HuH-7.5 (cell line): ENCODE data around the gene RIN3.

Experiments used
- DNase-seq: peaks from one replicate; pipeline ENCODE4 v3.0.0; 2011; ENCODE audit warnings: low spot score

RIN3 gene

DNA sequence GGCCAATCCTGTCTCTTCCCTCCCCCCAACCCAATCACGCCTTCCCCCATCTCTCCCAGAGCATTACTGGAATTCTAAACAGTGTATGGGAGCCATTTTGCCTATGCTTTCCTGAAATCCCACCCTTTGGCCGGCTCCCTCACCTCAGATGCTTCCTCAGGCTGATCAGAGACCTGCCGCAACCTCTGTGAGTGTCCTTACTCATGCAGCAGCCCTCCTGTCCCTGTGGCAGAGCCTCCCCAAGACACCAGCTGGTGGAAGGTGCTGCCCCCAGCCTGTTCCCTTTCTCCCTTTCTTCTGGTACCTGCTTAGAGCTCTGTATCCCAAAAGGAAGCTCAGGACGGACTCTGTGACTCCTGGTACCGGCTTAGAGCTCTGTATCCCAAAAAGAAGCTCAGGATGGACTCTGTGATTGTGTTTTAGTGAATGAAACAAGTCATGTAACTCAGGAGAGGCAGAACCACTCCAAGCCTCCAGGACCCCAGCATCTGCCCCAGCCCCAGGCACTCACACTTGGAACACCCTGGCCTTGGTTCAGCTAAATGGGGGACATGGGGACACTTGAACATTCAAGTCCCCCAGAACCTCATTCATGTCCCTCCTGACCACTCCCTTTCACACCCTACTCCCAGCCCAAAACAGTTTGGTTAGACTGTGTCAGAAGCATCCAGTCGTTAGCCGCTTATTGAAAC, 29.3 kb upstream of the RIN3 start:
- no peak for DNase-seq

DNA sequence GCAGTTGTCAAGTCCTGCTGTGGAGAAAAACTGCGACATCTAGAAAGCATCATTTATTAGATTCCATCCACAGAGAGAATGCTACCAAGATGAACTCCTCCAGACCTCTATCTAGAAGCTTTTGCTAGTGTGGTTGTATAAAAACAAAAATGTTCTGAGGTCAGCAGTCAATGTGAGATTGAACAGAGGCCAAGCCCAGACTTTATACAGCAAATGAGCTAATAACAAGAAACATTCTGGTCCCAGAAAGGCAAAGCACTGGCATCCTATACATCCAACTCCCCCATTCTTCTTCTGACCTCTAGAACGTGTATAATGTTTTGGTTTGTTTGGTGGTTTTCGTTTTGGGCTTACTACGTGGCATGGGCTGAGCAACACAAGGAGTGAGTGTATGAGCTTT, 26.7 kb upstream of the RIN3 start:
- no peak for DNase-seq

DNA sequence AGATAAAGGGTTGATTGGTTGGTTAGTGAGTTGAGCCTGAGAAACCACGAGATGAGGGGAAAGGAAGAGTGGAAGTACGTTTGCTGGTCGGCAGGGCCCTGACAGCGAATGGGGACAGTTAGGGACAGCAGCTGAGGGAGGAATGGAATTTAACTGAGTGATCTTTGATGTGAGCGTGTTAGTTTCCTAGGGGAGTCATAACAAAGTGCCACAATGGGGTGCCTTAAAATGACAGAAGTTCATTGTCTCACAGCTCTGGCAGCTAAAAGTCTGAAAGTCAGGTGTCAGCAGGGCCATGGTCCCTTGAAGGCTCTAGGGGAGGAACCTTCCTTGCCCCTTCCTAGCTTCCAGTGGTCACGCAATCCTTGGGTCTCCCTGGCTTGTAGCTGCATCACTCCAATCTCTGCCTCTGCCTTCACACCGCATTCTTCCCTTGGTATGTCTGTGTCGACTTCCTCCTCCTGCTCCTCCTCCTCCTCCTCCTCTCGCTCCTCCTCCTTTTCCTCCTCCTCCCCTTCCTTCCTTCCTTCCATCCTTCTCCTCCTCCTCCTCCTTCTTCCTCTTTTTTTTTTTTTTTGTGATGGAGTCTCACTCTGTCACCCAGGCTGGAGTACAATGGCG, 26.0 kb upstream of the RIN3 start:
- DNase-seq = no peak

DNA sequence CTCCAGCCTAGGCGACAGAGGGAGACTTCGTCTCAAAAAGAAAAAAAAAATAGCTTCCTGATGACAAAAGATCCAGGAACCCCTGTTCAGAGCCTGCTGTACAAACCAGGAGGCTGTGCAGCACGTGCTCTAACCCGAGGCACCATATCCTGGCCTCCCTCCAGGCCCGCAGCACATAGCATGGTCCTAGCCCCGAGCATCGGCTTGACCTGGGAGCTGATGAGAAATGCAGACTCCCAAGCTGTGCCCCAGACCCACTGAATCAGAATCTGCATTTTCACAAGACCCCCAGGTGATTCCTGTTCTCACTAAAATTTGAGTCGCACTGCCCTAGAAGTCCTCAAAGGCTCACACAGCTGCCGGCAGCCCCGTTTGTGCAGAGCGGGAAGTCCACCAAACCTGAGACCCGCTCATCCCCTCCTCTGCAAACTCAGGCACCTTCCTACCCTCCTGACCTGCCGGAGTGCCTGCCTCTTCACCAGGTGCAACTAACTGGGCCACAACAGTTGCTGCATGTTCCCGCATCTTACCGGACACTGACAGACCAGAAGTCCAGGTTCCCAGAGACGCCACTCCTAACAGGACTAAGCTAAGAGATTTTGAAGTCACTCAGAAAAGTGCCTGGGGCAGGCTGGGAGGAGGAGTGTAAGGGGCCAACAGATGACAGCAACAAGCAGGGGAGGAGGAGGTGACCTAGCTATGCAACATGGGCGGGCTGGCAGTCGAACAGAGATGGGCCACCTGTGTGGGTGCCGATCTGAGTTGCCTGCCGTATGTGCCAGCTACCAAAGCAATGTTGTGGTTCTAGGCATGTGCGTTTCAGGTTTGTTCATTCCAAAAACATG, 24.0 kb upstream of the RIN3 start:
- no peak for DNase-seq

DNA sequence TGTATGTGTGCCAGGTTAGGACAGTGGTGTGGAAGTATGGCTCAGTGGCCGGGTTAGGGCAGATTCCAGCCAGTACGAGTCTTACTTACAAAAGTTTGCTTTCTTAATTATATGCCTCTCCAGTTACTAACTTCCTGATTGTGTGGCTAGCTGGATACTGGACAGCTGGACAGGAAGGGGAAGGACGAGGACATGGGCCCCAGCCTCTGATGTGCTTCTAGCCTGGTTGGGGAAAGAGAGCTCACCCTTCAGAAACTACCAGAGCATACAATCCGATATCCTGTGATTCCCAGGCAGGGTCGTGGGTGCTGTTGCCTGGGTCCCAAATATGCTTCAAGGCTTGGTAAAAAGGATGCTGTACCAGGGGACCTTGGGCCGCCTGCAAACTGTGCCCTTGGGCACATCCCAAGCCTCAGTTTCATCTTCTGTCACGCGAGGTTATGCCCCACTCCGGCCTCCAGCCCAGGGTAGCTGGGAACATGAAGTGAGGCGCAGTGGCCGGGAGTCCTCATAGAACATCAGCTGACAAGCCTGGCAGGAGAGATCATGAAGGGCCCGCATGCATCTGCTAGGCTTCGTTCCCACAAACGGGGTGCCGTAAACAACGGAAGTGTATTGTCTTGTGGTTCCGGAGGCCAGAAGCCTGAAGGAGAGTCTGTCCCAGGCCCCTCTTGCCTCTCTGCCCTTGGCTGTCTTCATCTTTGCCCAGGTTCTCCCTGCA, 23.2 kb upstream of the RIN3 start:
- no peak for DNase-seq

DNA sequence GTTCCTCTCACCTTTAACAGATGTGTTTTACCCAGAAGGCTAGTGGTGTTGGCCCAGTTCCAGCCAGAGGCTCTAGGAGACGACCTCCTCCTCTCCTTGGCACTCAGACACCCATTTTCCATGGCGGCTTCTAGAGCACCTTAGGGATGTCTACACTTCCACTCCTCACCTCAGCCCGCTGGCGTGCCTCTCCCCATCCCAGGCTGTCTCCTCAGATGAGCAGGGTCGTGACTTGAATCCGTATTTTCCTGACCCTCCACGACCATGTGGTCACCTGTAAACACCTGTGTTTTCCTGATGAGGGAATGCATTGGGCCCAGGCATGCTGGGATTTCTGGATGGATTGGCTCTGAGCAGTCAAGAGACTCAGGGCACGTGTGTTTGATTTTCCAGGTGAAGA, 21.8 kb upstream of the RIN3 start:
- no peak for DNase-seq

DNA sequence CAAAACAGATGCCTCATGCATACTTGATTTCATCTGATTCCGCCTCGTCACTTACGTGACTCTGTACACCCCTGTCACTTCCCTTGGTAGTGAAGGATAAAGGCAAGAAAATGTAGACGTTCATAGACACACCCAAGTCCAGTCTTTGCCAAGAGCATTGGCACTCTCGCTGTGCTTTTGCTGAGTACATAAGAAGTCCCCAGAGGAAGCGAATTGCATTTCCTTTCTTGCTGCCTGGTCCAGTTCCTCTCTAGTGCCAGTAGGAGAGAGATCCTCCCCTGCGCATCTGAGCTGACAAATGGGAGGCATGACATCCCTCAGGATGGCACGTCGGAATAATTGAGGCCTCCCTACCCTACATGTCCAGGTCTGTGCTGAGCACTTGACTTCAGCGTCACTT, 21.3 kb upstream of the RIN3 start:
- DNase-seq = no peak

DNA sequence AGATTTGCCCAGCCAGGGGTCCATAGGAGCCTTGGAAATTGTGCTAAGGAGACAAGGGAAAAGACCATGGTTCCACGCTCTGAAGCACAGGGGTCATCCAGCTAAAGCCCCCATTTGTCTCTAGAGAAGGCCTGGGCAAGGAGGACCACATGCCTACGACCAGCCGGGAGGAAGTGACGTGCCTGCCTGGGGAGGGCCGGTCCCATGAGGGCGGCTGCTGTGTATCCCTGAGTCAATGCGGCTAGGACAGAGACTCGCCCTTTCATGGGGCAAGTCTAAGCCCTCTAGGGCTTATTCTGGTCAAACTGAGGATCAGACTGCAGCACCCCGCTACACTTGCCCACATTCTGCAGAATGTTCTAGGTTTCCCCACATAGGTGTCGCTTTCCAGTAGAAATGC, 20.6 kb upstream of the RIN3 start:
- DNase-seq = no peak

DNA sequence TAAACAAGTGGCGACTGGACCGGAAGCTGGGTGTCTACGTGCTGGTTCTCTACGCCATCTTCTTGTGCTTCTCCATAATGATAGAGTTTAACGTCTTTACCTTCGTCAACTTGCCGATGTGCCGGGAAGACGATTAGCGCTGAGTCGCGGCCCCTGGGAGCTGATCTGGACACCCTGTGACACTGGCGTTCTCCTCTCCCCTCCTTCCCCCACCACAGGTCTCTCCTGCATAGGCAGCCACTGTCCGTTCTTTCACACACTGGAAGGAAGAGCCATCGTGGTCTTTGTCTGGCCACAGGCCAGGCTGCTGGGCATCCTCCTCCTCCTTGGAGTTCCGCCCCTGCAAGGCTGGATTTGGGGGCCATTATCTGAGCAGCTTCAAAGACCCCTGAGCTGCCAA, 20.1 kb upstream of the RIN3 start:
- DNase-seq = no peak

DNA sequence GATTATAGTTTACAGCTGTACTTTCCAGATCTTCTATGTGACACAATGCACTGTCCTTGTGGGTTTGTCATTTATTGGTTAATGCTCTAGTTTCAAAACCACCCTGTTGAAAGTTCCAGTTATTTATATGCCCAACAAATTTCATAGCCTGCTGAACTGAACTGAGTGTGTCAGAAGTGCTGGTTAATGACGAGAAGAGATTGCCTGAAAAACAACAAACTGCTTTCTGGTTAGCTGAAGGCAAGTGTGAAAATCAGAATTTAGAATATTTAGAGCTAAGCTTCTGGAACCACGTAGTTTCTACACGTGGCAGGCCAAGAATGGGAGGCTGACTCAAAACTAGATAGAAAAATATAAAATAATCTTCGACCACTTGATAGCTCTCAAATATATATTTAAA, 19.1 kb upstream of the RIN3 start:
- no peak for DNase-seq

DNA sequence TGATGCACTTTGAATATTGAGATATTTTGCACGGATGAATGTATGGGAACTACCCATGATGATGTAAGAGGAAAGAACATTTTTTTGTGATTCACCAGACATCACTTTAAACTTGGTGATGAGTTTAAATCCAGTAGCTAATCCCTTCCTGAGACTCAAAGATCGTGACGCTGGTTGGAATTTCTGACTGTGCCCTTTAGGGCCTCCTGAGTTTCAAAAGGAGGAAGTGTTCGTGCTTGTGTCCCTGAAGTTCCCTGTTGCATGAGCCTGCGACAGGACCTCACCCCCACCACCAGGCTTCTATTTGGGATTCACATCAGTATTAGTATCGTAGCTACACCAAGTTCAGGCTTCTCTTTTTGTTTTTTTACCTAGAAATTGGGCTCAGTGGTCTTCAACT, 18.6 kb upstream of the RIN3 start:
- DNase-seq = no peak

DNA sequence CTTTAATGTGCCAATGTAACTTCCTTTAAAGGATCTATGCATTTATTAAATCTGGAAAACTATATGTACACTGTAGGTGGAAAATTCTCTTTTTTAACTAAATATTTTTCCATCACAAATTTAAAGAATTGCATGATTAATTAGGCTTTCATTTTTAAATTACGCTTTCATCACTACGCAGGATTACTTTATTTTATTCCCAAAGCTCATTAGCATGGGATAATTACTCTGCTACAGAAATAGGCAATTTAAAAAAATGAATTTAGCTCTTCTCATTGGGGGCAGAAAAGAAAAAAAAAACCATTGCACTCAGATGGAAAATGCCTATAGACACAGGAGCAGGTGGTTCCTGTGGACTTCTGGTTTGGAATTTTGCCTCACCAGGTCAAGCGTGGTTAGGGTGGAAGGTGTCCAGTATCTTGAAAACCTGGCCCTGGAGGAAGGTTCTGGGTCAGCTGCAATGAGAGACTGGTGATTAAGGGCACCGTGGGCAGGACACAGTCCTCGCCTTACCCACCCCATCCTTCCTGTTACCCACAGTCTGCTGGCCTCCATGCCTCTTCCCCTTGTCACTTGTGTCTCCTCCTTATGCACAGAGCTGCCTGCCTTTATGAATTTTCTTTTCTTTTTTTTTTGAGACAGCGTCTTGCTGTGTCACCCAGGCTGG, 17.3 kb upstream of the RIN3 start:
- no peak for DNase-seq

DNA sequence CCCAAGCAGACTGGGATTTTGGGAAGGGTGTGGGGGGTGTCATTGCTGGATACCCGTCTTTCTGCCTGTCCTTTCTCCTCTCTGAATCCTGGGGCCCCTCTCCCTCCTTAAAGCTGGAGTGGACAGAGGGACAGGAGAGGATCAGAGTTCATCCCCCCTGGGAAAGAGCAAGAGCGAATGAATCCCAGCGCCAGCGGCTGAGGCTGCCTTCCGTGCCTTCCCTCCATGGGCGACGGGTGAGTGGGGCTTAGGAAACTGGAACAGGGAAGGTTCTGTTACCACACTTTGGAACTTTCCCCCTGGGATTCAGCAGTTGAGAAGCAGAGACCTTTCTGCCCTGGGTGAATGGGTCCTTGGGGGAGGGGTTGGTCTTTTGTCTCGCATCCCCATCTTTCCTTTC, 16.2 kb upstream of the RIN3 start:
- DNase-seq = no peak

DNA sequence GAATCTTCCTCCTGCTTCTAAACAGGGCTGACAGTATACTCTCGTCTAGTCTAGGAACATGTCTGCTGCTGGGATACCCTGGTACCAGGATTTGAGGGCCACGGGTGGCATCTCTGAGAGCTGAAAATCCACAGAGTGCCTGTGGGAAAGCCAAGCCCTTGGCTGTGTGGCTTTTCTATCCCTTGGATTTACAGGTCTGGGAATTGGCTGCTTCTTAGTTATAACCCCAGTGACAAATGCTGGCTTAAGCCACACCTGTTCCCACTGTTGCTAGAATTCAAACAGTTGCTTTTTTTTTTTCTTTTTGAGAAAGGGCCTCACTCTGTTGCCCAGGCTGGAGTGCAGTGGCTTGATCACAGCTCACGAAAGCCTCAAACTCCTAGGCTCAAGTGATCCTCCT, 14.3 kb upstream of the RIN3 start:
- no peak for DNase-seq

DNA sequence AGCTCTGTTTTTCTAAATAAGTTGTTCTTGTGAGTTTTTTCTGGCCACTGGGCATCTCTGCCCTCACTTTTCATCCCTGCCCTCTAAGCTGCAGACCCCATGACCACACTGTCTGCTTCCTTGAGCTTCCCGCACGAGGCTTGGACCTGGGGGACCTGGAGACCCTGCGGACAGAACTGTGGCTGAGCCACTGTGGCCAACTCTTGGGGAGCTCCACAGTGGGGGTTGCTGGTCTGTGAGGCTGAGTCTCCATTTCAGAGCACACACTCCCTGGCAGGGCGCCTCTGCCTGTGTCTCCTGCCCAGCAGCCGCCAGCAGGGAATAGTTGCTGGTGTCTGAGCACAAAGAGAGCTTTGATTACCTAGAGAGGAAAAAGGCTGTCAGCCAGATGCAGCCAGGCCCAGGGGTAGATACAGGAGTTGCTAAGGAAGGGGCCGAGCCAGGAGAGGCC, 13.1 kb upstream of the RIN3 start:
- DNase-seq = no peak

DNA sequence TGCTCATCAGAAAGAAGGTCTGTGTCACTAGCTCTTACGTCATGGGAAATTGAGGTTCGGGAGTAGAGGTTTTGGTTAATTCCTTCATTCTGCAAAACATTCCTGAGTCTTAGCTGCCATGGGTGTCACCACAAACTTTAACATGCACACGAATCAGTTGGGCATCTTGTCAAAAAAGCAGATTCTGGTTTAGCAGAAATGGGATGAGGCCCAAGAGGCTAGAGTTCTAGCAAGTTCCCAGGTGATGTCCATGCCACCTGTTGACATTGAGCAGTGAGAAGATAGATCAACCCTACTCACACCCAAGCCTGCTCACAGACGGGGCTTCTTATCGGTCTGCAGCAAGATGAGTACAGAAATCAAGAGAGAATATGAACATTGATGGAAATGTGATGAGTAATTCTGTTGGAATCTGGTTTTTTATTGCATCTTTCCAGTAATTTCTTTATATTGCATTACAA, 11.7 kb upstream of the RIN3 start:
- DNase-seq = no peak

DNA sequence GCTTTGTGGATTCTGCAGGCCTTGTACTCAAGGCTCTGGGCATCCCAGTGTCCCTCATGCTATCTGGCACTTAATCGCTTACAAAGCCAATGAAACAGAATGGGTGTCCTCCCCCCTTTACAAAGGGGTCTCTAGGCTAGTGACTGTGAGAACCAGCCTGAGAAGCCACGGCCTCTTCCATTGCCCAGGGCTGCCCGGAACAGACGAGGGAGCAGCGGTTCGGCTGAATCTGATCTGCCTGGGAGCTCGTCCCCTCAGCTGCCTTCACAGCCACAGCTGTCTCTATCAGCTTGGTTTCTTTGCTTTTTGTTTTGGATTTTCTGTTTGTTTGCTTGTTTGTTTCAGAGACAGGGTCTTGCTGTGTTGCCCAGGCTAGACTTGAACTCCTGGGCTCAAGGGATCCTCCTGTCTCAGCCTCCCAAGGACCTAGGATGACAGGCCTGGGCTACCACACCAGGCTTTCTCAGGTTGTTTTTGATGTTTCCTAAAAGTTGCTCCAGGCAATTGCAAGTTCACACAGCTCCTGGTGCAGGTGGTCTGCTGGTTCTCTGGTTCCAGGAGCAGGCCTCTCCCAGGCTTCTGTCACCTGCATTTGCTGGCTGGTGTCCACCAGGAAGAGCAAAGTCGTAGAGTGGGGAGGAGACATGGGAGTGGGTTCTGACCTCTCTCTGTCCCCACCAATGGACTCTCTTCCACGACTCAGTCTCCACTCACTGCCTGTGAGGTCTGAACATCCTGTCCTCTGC, 10.9 kb upstream of the RIN3 start:
- DNase-seq = no peak

DNA sequence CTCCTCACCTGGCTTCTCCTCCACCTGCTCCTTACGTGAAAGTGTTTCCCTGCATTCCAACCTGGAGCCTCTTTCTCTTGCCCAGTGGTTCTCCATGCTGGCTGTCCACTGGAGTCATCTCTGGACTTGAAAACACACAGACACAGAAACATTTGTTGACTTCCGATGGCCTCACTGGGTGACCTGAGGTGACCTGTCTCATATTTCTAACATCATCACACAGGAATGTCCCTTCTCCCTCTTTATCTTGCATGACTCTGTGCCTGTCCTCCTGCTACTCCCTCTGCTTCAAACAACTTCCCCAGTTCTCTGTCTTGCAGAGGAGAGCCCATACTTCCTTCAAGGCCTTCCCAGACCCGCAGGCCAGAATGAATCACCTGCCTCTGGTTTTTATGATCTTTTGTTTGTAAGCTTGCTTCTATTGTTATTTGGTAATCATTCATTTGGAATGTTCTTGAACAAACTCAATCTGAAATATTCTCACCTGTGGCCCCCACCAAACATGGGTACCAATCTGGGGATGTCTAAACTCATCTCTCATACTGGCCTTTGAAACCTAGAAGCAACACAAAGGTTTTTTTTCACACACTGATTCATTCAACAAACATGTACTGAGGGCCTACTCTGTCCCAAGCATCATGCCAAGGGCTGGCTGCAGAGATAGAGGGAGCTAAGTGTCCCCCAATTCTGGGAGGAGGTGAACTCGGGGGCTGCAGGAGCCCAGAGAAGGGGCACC, 9.7 kb upstream of the RIN3 start:
- DNase-seq = peak; percentile 77

DNA sequence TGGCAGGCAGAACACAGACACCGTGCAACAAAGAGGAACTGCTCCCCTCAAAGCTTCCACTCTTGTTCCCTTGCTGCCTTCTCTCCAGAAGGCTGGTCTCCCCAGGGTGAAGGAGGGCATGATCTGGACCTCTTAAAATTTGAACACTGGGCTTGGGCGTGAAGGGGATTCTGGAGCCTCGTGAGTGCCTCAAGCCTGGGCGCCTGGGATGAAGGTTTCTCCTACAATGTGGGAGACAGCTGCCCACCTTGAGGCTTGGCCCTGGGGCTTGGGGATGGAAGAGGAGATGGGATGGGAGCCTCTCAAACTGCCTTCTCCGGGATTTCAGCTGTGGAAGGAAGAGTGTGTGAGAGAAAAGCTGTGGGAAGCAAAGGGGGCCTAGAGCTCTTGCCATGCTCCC, 7.8 kb upstream of the RIN3 start:
- DNase-seq = no peak

DNA sequence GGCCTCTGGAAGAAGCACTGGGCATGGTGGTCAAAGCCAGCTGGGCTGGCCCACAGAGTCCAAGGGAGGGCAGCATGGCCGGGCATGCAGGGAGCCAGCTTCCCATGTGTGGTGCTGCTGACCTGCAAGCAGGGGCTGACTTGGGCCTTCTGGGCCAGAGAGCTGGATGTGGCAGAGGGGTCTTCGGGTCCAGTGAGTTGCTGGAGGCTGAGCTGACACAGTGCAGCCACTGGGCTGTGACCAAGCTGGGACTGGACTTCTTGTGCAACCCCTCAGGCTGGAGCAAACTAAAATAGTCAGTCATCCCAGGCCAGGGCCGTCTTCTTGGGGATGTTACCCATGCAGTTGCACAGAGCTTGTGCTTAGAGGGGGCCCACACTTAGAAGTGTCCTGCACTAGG, 7.3 kb upstream of the RIN3 start:
- DNase-seq = no peak
